Activated CD8-positive, alpha-beta T cell treated with anti-CD3 and anti-CD28 coated beads for 36 hours (primary cell): ENCODE results near the gene SFI1. TPM values are rescaled to one million over a fixed set of nuclear protein-coding genes. Genes with fewer than 3 reads are reported as not detected.

Experiments
- ATAC-seq: fragments of 200-7000 bp; cut with Tn5 transposase; one replicate; pipeline ENCODE4 v1.10.0; 2021; ENCODE audit warnings: mild to moderate bottlenecking, moderate library complexity
- CTCF ChIA-PET: fragments of 350-600 bp; sonication (Branson Sonifier 250); formaldehyde crosslinking; loops from one replicate; lab custom pipeline; 2021; ENCODE audit warnings: antibody characterized with exemption; lab: Charles Lee
- POLR2A ChIA-PET: fragments of 350-600 bp; sonication (Branson Sonifier 250); formaldehyde crosslinking; loops from one replicate; lab custom pipeline; 2021; ENCODE audit warnings: antibody characterized with exemption; lab: Charles Lee
- DNase-seq: peaks from one replicate; pipeline ENCODE4 v3.0.0-alpha.2; 2020
- H3K27ac Mint-ChIP-seq: one replicate; pipeline ENCODE4 v1.8.0; 2021; ENCODE audit warnings: mild to moderate bottlenecking, mixed read lengths
- H3K27me3 Mint-ChIP-seq: one replicate; pipeline ENCODE4 v1.8.0; 2021; ENCODE audit warnings: mixed read lengths
- H3K36me3 Mint-ChIP-seq: one replicate; pipeline ENCODE4 v1.8.0; 2021; ENCODE audit warnings: low read depth, mixed read lengths
- H3K4me1 Mint-ChIP-seq: one replicate; pipeline ENCODE4 v1.8.0; 2021; ENCODE audit warnings: low read depth, mixed read lengths
- H3K4me3 Mint-ChIP-seq: one replicate; pipeline ENCODE4 v1.8.0; 2021; ENCODE audit warnings: mild to moderate bottlenecking, moderate library complexity, mixed read lengths
- H3K9me3 Mint-ChIP-seq: one replicate; pipeline ENCODE4 v1.8.0; 2021; ENCODE audit warnings: mixed read lengths
- CTCF ChIP-seq: fragments of 200-600 bp; IDR thresholded peaks from one replicate; pipeline ENCODE4 v1.8.0; 2022; ENCODE audit warnings: antibody characterized with exemption, mild to moderate bottlenecking
- intact Hi-C: fragments of 100-400 bp; cut with micrococcal nuclease; formaldehyde crosslinking; loops from one replicate; pipeline ENCODE4 v1.10.0; 2022
- total RNA-seq, 2 experiments: library from RNA; stranded (reverse); gene quantifications; one replicate each; pipeline ENCODE4 v1.2.3, GENCODE V29; 2021

The SFI1 gene
- total RNA-seq, 2 experiments from 2014 or later, result 273 to 274 TPM

DNA sequence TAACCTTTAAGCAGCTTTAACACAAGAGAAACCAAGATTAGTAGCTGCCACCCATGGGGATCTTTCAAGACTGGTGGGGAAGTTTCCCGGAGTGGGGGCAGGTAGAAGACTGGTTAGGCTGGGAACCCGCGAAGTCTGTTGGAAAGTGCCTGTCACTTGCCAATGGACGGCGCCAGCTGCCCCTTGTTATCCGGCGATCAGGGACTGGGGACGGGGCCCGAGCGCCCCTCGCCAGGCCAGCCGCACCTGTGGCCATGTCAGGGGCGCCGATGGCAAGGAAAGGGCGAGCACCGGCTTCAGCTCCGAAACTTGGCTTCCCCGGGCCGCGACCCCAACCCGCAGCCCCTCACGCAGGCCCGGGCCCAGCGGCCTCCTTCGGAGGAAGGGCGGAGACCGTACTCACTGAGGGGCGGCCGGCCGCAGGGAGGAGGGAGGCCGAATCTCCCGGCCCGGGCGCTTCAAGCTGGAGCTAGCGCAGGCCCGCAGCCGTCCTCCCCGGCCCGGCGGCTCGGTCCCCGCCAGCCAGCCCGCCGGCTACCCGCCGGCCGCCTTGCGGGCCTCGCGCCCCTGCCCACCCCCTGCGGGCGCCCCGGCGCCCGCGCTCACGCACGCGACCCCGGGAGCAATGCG is 7.2 kb upstream of the SFI1 start:
- ATAC-seq, result peak; percentile 8
- H3K27me3 Mint-ChIP-seq, result no peaks in the 10 kb centered on the region

DNA sequence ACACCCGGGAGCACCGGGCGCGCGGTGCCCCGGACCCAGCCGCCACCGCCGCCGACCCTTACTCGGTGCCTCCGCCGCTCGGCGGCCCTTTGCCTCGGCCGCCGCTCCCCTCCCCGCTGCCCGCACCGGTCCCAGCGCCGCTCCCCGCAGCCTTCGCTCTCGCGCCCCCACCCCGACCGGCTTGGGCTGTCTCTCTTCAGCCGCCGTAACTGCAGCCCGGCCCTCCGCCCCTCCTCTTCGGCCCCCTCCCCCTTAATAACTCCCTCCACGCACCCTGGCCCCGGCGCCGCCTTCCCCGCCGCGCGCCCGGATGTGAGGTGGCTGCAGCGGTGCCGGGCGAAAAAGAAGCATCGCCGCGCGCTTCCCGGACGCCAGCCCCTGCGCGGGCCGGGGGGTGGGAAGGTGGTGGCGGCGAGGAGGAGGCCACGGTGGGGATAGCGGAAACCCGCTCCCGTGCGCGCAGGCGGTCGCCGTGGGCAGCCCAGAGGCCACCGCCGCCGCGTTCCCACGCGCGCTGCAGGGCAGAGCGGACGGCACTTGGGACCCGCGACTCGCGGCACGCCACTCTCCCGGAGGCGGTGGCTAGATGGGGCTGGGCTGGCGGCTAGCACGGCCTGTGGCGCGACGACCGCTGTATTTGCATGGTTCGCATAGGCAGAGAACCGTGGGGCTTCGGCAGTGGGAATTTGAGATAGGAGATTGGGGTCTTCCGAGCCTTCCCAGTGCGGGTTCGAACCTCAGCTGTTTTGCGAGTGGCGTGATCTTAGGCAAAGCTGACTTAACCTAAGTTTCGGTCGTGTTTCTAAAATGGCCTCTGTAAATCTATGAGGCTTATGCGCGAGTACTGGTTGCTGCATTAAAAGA is 6.5 kb upstream of the SFI1 start, which contains the start of gene EIF4ENIF1:
TSS of gene EIF4ENIF1 (minus strand) at position 211 of the 864 bp plus-strand sequence. CDS start 1,124 bp downstream, outside the sequence.
- intact Hi-C loops, result no loop called here
- no peak for TF ChIP-seq CTCF
- peaks cover 54% of the 10 kb centered on the region for H3K4me1 Mint-ChIP-seq
- H3K27me3 Mint-ChIP-seq, result no peaks in the 10 kb centered on the region
- peak within 1 kb of the TSS; percentile 93 for H3K4me3 Mint-ChIP-seq
- H3K27ac Mint-ChIP-seq, result peak within 1 kb of the TSS; percentile 98
- POLR2A ChIA-PET, result interaction anchor here (0.7 to 3.1 kb wide), 11 partner anchors 12 to 198 kb away, joined by 3 to 14 read pairs (median 4); no protein-coding TSS in a partner anchor
- DNase-seq (peak; percentile 83), ATAC-seq (peak; percentile 78)
- peaks cover 41% of the 10 kb centered on the region for H3K36me3 Mint-ChIP-seq
- H3K9me3 Mint-ChIP-seq, result no peaks in the 10 kb centered on the region
- CTCF ChIA-PET, result no interaction called here

More for the DNA sequence above, 7.2 kb upstream of the SFI1 start:
- DNase-seq, result peak; percentile 53
- Mint-ChIP-seq H3K27ac (peak overlapping the region; percentile 90), H3K9me3 (no peaks in the 10 kb centered on the region), H3K36me3 (peaks cover 48% of the 10 kb centered on the region), H3K4me1 (peaks cover 57% of the 10 kb centered on the region), H3K4me3 (peak overlapping the region; percentile 93)
- no peak for TF ChIP-seq CTCF
- intact Hi-C loops, result no loop called here
- POLR2A ChIA-PET, result interaction anchor here (0.6 to 1.6 kb wide), 10 partner anchors 11 to 197 kb away, joined by 3 to 5 read pairs (median 4); no protein-coding TSS in a partner anchor
- CTCF ChIA-PET, result interaction anchor here (0.8 to 1.1 kb wide), 4 partner anchors 37 to 147 kb away, joined by 3 to 5 read pairs (median 4); no protein-coding TSS in a partner anchor

DNA sequence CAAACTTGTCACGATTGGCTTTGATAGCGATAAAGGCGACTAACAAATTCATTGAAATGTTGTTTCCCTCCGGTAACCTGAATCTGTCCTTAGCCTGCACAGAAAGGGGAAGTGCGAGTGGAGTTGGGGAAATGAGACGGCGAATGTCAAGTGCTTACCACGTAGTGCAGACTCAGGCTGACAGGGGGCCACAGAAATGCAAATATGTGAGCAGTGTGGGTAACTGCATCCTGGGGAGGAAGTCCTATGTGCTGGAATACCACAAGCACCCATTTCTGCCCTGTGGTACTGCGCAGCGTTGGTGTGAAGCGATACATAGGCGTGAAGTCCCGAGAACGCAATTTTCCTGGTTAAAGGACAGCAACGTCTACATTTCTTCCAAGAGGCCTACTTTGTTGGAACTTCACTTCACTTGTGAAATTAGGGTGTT is 5.8 kb upstream of the SFI1 start:
- TF ChIP-seq CTCF, result peak; percentile 22
- Mint-ChIP-seq H3K27ac (peak overlapping the region; percentile 98), H3K36me3 (peaks cover 35% of the 10 kb centered on the region), H3K4me3 (peak overlapping the region; percentile 86), H3K27me3 (no peaks in the 10 kb centered on the region), H3K4me1 (peaks cover 48% of the 10 kb centered on the region), H3K9me3 (no peaks in the 10 kb centered on the region)
- ChIA-PET POLR2A (interaction anchor here (0.9 to 3.1 kb wide), 5 partner anchors 8 to 140 kb away, joined by 3 to 14 read pairs (median 7); no protein-coding TSS in a partner anchor), CTCF (interaction anchor here (2.6 kb wide), 1 partner anchor 140 kb away, joined by 8 read pairs; no protein-coding TSS in a partner anchor)
- ATAC-seq, result peak; percentile 65
- intact Hi-C loops, result no loop called here
- DNase-seq, result peak; percentile 72

- DNase-seq (no peak), ATAC-seq (no peak)
- Mint-ChIP-seq H3K9me3 (no peaks in the 10 kb centered on the region), H3K36me3 (peaks cover 32% of the 10 kb centered on the region), H3K27me3 (no peaks in the 10 kb centered on the region), H3K27ac (peak overlapping the region; percentile 98), H3K4me3 (peak overlapping the region; percentile 86), H3K4me1 (peaks cover 46% of the 10 kb centered on the region)
- no peak for TF ChIP-seq CTCF
- POLR2A ChIA-PET, result interaction anchor here (0.9 to 3.1 kb wide), 5 partner anchors 9 to 139 kb away, joined by 3 to 14 read pairs (median 7); no protein-coding TSS in a partner anchor
- CTCF ChIA-PET, result interaction anchor here (1.6 to 2.6 kb wide), 2 partner anchors 139 to 147 kb away, joined by 5 to 8 read pairs; no protein-coding TSS in a partner anchor
- intact Hi-C loops, result no loop called here
These were observed 4.9 kb upstream of the SFI1 start for GRCh38 chr22:31491218-31491962.
